ENCODE results near the gene SLC23A2.
A peak's percentile ranks its signal among the peaks of the same experiment; 100 is the strongest.

The SLC23A2 gene

GRCh38 chr20:4875578-4876067 is 125.7 kb downstream of the SLC23A2 start:
- DNase-seq (ENCODE audit: low spot score) (peak; percentile 31), ATAC-seq (ENCODE audit: low read depth) (no peak)
- no peaks in the 10 kb centered on the region for H3K9me3 ChIP-seq (ENCODE audit: severe bottlenecking)
- peaks cover 25% of the 10 kb centered on the region for H3K36me3 ChIP-seq (ENCODE audit: low read depth)
- H3K4me3 ChIP-seq (ENCODE audit: severe bottlenecking): no peak overlapping the region
- H3K4me1 ChIP-seq (ENCODE audit: insufficient read depth, poor library complexity, severe bottlenecking): no peaks in the 10 kb centered on the region
- H3K27ac ChIP-seq (ENCODE audit: poor library complexity, severe bottlenecking): no peak overlapping the region
- TF ChIP-seq CTCF (IDR thresholded peaks at IDR 0.05; ENCODE audit: poor library complexity, severe bottlenecking): no peak
- no peaks in the 10 kb centered on the region for H3K27me3 ChIP-seq (ENCODE audit: insufficient read depth, poor library complexity, severe bottlenecking)

- H3K36me3 ChIP-seq (ENCODE audit: low read depth): peaks cover 25% of the 10 kb centered on the region
- ATAC-seq (ENCODE audit: low read depth) (no peak), DNase-seq (ENCODE audit: low spot score) (no peak)
- H3K27me3 ChIP-seq (ENCODE audit: insufficient read depth, poor library complexity, severe bottlenecking): no peaks in the 10 kb centered on the region
- TF ChIP-seq CTCF (IDR thresholded peaks at IDR 0.05; ENCODE audit: poor library complexity, severe bottlenecking): no peak
- H3K9me3 ChIP-seq (ENCODE audit: severe bottlenecking): no peaks in the 10 kb centered on the region
- no peak overlapping the region for H3K27ac ChIP-seq (ENCODE audit: poor library complexity, severe bottlenecking)
- no peaks in the 10 kb centered on the region for H3K4me1 ChIP-seq (ENCODE audit: insufficient read depth, poor library complexity, severe bottlenecking)
- H3K4me3 ChIP-seq (ENCODE audit: severe bottlenecking): no peak overlapping the region
These were observed 127.9 kb downstream of the SLC23A2 start for GRCh38 chr20:4873396-4873795.

GRCh38 chr20:4871486-4871885 is 129.8 kb downstream of the SLC23A2 start:
- no peak for DNase-seq (ENCODE audit: low spot score)
- no peak for ATAC-seq (ENCODE audit: low read depth)
- TF ChIP-seq CTCF (IDR thresholded peaks at IDR 0.05; ENCODE audit: poor library complexity, severe bottlenecking): no peak

GRCh38 chr20:4870906-4871305 is 130.4 kb downstream of the SLC23A2 start:
- no peaks in the 10 kb centered on the region for H3K9me3 ChIP-seq (ENCODE audit: severe bottlenecking)
- no peak for TF ChIP-seq CTCF (IDR thresholded peaks at IDR 0.05; ENCODE audit: poor library complexity, severe bottlenecking)
- ATAC-seq (ENCODE audit: low read depth) (no peak), DNase-seq (ENCODE audit: low spot score) (no peak)
- H3K36me3 ChIP-seq (ENCODE audit: low read depth): peaks cover 19% of the 10 kb centered on the region
- H3K27ac ChIP-seq (ENCODE audit: poor library complexity, severe bottlenecking): no peak overlapping the region
- no peak overlapping the region for H3K4me3 ChIP-seq (ENCODE audit: severe bottlenecking)
- no peaks in the 10 kb centered on the region for H3K27me3 ChIP-seq (ENCODE audit: insufficient read depth, poor library complexity, severe bottlenecking)
- H3K4me1 ChIP-seq (ENCODE audit: insufficient read depth, poor library complexity, severe bottlenecking): no peaks in the 10 kb centered on the region

More at GRCh38 chr20:4871486-4871885, 129.8 kb downstream of the SLC23A2 start:
- Histone ChIP-seq H3K36me3 (ENCODE audit: low read depth) (peaks cover 19% of the 10 kb centered on the region), H3K27ac (ENCODE audit: poor library complexity, severe bottlenecking) (no peak overlapping the region), H3K9me3 (ENCODE audit: severe bottlenecking) (no peaks in the 10 kb centered on the region), H3K27me3 (ENCODE audit: insufficient read depth, poor library complexity, severe bottlenecking) (no peaks in the 10 kb centered on the region), H3K4me1 (ENCODE audit: insufficient read depth, poor library complexity, severe bottlenecking) (no peaks in the 10 kb centered on the region), H3K4me3 (ENCODE audit: severe bottlenecking) (no peak overlapping the region)

GRCh38 chr20:4869290-4870193 is 131.8 kb downstream of the SLC23A2 start:
- Histone ChIP-seq H3K27ac (ENCODE audit: poor library complexity, severe bottlenecking) (no peak overlapping the region), H3K4me3 (ENCODE audit: severe bottlenecking) (no peak overlapping the region), H3K27me3 (ENCODE audit: insufficient read depth, poor library complexity, severe bottlenecking) (no peaks in the 10 kb centered on the region), H3K9me3 (ENCODE audit: severe bottlenecking) (no peaks in the 10 kb centered on the region), H3K36me3 (ENCODE audit: low read depth) (peaks cover 22% of the 10 kb centered on the region), H3K4me1 (ENCODE audit: insufficient read depth, poor library complexity, severe bottlenecking) (no peaks in the 10 kb centered on the region)
- ATAC-seq (ENCODE audit: low read depth) (peak; percentile 85), DNase-seq (ENCODE audit: low spot score) (no peak)
- TF ChIP-seq CTCF (IDR thresholded peaks at IDR 0.05; ENCODE audit: poor library complexity, severe bottlenecking): no peak
